ENCODE results near the gene TCP11. TPM values are rescaled to one million over a fixed set of nuclear protein-coding genes. Genes with fewer than 3 reads are reported as not detected.
A peak's percentile ranks its signal among the peaks of the same experiment; 100 is the strongest.
"Not testable (repeated sequence)": the region's sequence is repeated elsewhere in the genome, so short reads cannot be mapped to it uniquely, and the experiment has no call there.

The TCP11 gene
- polyA plus RNA-seq, 12 donors, result 0.11 to 0.74 (median 0.35) TPM; not detected in 2

DNA sequence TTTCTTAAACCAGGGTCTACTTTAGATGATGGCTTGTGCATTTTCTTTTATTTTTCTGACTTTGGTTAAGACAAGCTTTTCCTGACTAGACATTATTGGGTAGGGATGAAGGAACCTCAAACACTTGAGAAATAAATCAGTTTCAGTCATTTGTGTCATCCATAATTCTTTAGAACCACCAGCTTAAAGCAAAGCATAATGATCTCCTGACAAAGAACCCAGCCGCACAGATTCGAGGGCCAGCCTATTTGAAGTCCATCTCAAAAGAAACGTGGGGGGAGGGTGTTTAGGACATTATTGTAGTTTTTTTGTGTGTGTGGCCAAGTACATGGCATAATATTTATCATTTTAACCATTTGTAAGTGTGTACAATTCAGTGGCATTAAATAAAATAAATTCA, 6.3 kb upstream of the TCP11 start:
- no peak for DNase-seq

DNA sequence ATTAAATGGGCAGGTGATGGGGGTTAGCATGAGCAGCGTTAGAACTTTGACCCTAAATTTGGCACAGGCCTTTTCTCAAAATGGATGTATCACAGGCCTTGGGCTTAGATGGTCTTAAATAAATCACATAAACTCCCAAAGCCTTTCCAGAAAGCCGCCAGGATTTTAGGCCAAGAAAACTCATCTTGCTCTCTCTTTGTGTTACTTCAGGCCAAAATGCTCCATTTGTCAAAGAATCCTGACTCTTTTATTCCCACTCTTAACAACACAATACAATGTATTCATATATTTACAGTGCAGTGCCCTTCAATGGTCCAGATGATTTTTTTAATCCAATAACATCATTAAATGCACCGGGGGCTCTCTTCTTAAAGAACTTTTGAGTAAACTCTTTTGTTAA, 5.9 kb upstream of the TCP11 start:
- no peak for DNase-seq

DNA sequence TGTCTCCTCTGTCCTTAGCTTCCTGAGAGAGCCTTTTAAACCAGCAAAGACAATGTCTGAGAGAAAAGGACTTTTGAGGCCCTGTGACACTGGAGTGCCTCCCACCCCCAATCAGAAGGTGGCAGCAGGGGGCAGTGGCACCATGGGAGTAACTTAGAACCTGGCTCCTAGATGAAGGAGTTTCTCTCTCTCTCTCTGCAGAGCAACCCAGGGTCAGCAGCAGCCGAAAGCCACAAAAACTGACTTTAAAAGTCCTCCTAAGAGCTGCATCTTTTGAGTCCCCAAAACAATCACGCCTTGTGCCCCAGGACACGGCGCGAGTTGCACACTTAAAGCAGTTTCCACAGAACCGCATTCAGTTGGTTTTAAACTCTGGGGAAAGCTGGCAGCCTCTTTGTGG, 5.3 kb upstream of the TCP11 start:
- no peak for DNase-seq

DNA sequence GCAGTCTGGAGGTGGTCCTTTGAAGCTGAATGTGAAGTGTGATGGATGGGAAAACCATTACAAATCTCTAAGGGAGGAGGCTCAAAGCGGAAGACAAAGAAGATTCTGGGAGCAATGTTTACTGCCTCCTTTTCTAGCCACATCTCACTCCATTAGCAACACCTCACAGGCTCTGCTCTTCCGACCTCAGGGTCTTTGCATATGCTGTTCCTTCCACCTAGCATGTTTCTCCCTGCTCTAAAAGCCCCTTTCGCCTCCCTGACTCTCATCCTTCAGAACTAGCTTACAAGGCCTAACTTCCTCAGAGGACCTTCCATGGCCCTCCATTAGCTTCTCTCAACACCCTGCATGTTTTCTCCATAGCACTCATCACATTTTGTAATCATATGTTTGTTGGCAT, 4.6 kb upstream of the TCP11 start:
- DNase-seq, result no peak

DNA sequence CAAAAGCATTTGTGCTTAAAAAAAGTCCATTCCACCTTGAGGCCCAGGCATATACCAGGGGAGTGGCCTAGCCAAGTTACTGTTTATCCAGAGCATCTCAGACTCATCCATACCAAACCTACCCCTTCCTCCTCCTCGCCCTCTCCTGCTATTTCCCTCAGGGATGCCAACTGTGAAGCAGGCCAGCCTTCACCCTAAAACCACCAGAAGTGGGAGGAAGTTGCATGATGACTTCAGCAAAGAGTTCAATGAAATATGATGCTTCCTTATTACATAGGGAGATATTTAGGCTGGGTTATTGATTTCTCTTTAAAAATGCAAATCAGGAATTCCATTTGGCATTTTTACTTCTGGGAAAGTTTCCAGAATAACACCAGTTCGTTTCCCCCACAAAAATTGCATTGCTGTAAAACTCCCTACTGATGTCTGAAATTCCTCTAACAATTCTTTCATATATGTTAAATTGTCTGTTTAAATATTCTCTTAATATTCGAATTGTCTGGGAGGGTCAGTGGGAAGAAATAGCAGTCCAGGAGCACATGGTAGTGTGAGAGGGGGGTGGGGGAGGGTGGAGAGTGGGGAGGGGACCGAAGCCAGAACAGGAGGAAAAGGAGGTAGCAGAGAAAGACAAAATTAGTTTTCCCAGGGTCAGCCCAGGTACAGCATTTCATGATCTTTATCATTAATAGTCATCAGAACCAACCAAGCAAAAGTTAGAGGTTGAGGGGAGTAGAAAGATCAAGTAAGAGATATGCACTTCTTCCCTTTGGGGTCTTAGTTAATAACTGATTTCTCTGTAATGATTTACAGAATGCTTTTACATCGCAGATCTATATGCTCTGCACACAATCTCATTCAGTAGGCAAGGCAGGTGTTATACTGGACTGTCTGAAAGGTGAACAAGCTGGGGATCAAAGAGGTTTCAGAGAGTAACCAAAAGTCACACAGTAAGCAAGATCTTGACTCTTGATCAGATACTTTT, 1.7 kb upstream of the TCP11 start:
- DNase-seq, result no peak

DNA sequence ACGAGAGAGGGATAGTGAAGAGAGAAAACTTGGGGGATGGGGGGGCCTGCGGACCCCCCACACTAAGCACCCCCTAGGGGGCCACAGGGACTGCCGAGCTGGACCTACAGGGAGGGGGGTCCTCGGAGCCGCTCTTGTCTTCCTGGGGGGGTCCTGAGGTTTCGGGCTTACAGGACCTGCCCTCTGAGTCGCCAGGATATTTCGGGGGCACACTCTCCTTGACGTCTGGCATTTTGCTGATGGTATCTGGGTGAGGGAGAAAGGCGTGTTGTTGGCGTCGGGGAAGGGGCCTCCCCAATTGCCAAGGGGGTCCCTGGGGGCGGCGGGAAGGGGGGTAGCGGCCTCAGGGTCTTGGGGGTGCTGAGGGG, 516 bp downstream of the TCP11 start:
- no peak for DNase-seq

DNA sequence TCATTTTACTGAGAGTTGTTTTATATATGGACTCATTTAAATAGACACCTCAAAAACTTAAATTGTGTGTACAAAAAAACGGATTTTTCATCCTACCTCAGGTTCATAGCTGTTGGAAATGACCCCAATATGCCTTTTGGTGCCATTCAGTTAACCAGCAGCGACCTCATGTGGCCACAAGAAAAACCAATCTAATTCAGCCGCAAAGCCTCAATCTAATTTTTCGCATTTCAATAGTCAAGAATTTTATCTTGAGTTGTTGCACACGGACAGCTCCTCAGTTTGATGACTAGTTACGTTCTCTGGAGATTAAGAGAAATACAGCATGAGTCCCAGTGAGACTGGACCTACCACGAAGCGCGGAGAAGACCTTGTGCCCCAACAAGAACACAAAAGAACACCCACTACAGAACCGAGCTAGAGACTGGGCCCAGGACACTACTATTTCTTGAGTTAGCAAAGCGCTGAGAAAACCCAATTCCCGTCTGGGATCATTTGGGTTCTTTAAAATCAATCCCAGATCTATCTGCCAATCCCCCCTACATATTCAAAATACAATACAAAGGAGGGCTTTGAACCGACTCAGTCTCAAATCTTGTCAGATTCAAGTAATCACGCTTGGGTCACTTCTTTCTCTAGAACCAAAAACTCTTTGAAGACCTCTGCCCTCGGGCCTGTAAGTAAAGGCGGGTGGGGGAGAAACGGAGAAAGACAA, 1.1 kb downstream of the TCP11 start:
- peak; percentile 80 for DNase-seq

DNA sequence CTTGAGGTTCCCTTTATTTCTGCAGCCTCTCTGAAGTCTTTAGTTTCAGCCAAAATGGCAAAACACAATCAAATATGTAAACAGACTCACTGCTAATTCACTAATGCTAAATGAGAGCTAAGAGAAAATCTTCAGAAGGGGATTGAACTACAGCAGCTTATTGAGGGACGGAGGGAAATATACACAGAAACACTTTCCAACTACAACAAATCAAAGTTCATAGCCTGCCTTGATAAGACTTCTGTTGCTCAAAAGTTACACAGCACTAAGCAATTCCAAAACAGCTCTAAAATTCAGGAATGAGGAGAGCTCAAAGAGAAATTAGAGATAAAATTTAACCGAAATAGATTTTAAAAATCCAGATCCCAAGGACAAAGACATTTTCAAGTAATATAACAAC, 1.7 kb downstream of the TCP11 start:
- no peak for DNase-seq

DNA sequence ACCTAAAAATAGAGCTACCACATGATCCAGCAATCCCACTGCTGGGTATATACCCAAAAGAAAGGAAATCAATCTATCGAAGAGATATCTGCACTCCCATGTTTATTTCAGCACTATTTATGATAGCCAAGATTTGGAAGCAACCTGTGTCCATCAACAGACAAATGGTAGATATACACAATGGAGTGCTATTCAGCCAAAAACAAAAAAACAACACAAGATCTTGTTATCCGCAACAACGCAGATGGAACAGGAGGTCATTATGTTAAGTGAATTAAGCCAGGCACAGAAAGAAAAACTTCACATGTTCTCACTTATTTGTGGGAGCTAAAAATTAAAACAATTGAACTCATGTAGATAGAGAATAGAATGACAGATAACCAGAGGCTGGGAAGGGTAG, 2.9 kb downstream of the TCP11 start:
- DNase-seq, result not testable (repeated sequence)

DNA sequence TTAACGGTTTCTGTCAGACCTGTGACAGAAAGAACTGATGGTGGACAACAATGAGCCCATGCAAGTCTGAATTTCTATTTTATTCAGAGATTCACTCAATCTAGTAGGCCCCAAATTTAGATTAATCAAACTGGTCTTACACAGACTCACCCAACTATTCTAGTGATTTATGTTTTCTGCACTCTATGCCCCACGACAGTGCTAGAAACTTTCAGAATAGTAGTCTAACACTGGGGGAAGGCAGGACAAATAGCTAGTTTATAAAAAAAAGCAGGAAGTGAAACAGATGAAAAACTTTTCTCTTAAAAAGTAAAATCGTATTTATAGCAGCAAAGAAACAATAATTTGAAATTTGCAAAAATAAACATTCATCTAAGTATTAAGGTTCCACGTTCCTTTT, 5.0 kb downstream of the TCP11 start:
- DNase-seq, result no peak

DNA sequence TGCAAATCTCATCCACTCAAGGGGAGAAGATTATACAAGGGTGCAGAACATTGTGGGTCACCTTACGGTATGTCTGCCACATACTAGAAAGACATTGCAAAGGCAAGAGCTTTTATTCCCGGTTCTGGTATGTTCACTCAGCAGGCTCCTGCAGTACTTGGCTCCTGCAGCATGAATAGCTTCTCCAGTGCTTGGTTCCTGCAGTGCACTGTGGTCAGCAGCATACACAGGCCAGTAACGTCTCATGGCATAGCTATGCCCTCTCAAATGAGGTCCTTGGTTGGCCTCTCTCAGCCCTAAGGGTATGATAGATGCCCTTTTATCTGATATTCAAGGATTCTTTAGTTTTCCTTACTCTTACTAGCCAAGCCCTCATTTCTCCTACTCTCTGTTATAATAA, 12.6 kb downstream of the TCP11 start:
- no peak for DNase-seq

DNA sequence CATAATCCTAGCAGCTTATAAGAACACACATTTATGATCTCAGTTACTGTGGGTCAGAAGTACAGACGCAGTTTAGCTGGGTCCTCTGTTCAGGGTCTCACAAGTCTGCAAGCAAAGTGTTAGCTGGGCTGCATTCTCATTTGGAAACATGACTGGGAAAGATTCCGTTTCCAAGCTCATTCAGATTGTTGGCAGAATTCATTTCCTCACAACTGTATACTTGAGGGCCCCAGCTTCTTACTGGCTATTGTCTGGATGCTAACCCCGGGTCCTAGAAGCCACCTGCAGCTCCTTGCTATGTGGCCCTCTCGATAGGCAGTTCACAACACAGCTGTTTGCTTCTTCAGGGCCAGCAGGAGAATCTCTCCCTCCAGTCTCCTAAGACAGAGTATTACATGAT, 13.1 kb downstream of the TCP11 start:
- peak; percentile 57 for DNase-seq

DNA sequence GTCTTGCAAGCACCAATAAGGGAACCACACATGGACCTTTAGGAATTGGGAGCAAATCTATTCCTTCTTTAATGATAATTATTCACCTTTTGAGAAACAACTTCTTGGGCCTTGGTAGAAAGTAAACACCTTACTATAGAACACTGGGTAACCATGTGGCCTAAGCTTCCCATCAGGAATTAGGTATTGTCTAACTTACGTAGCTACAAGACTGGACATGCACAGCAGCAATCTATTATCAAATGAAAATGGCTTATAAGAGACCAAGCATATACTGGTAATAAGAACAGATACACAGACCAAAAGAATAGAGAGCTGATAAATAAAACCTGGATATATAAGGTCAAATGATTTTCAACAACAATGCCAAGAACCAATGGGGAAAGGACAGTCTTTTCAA, 16.8 kb downstream of the TCP11 start:
- DNase-seq, result no peak

DNA sequence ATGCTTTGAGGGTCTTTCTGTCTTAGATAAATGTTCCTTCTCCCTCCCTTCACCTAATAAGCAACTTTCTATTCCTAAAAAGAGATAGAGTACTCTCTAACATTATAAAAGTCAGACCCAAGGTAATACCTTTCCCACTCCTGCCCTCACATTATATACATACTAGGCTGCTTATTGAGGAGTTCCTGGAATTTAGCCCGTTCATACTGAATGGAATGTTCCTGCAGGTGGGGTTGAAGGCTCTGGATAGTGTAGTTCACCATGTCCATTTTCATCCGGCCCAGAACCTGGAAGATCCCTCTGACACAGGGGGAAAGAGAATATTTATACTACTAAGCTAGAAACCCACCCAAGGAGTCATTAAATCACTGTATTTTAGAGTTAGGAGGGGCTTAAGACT, 20.4 kb downstream of the TCP11 start:
- DNase-seq, result no peak

DNA sequence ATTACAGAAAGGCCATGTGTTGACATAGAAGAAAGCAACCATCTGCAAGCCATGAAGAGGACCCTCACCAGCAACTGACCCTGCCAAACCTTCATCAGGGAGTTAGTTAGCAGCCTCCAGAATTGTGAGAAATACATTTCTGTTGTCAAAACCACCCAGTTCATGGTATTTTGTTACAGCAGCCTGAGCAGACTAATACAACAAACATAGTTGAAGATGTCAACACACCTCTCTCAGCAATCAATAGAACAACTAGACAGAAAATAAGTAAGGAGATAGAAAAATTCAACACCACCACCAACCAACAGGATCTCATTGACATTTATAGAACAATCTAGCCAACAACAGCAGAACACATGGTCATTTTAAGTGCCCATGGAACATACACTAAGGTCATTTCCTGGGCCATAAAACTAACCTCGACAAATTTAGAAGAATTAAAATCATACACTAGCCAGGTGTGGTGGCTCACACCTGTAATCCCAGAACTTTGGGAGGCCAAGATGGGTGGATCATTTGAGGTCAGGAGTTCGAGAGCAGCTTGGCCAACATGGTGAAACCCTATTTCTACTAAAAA, 32.7 kb downstream of the TCP11 start:
- DNase-seq, result no peak

DNA sequence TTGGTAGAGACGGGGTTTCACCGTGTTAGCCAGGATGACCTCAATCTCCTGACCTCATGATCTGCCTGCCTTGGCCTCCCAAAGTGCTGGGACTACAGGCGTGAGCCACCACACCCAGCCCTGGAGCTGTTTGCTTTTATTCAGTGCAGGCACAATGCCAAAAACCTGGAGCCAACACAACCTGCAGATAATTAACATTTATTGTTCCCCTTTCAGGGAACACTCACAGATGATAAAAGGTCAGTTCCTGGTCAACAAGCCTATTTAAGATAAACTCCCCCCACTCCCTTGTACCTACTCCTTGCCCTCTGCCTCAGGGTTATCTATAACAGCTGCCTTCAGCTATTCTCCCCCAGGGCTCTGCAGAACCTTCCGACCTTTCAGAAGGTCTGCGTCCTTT, 33.4 kb downstream of the TCP11 start:
- not testable (repeated sequence) for DNase-seq

DNA sequence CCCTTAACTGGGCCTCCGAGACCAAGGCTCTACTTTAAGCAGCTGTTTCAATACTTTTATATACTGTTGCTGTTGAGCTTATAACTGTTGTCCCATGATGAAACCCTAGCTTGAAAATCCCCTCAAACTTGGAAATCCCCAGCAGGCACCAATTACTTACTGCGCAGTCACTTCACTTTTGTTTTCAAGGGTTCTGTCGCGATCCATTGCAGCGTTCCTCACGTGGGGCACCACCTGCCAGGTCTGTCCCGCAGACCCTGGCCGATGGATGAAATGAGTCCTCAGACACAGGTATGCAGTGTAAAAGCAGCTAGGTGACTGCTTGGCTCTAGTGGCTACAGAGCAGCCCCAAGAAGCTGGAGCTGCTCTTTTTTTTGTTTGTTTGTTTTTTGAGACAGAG, 33.9 kb downstream of the TCP11 start:
- not testable (repeated sequence) for DNase-seq

DNA sequence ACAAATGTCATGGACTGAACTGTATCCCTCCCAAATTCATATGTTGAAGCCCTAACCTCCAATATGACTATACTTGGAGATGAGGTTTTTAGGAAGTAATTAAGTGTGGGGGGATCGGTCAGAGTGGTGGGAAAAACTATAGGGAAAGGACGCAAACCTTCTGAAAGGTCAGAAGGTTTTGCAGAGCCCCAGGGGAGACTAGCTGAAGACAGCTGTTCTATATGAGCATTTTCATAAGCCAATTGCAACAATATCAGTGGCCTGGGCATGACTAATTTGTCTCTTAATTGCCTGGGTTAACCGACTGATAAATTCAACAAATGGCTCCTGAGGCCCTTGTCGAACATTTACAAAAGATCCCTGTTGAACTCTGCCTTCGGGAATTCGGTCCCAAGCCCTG, 35.1 kb downstream of the TCP11 start:
- DNase-seq, result not testable (repeated sequence)

DNA sequence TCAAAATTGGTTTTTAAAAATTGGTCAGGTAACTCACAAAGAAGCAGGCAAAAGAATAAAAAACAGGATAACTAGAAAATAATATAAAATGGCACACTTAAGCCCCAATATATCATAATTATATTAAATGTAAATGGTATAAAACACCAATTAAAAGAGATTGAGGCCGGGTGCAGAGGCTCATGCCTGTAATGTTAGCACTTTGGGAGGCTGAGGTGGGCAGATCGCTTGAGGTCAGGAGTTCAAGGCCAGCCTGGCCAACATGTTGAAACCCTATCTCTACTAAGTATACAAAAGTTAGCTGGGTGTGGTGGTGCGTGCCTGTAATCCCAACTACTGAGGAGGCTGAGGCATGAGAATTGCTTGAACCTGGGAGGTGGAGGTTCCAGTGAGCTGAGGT, 36.1 kb downstream of the TCP11 start:
- DNase-seq, result no peak

DNA sequence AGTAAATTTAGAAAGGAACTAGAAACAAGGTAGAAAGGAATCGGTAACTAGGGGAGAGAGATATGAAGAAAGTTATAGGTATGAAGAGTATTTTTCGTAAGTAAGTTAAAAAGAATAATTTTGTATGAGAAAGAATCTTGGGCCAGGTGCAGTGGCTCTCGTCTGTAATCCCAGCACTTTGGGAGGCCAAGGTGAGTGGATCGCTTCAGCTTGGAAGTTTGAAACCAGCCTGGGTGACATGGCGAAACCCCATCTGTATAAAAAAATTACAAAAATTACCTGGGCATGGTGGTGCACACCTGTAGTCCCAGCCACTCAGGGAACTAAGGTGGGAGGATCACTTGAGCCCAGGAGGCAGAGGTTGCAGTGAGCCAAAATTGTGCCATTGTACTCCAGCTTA, 42.0 kb downstream of the TCP11 start:
- no peak for DNase-seq

DNA sequence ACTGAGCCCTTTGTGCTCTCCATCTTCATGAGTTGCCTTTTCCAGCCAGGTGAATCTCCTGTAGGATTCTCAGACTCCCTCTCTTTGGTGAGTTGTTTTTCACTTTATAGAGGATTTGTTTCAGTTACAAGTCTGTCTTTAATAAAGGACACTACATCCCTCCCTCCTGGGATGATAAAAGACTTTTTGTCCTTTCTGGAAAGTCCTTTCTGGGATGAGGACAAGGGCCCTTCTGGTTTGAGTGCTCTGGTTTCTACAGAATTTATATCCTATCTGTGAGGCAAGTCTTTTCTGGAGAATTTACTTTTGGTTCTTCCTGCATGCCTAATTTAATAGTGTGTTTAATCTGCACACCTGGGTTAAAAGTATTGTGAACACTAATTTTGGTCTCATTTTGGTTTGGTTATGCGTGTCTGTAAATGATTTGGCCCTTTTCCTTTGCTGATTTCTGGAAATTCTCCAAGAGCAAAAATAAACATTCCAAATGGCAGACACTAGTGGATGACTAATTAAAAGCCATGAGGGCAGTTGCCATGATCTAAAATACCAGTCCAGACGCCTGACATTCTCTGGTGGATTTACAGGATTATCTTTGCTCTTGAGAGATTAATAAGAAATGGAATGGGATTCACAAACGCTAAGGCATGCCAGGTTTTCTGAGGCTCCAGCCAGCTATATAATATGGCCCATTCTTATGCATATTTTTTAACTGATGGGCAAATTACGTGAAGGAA, 44.8 kb downstream of the TCP11 start:
- DNase-seq, result no peak

DNA sequence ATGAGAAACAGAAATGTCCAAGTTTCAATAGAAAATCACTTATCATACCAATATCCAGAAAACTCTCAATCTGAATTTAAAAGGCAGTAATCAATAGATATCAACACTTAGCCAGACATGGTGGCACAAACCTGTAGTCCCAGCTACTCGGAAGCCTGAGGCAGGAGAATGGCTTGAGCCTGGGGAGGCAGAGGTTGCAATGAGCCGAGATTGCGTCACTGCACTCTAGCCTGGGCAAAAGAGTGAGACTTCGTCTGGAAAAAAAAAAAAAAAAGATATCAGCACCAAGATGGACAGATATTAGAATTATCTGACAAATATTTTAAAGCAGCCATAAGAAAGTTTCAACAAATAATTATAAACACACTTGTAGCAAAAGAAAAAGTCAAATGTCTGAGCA, 47.0 kb downstream of the TCP11 start:
- no peak for DNase-seq

All from muscle of arm (tissue), 12 donors.